HG03354 (cell line): ENCODE measurements around the gene MACROD1.

Source experiments
- ATAC-seq: cut with Tn5 transposase; IDR thresholded peaks from one replicate; pipeline ENCODE4 v1.9.1; 2021; ENCODE audit warnings: mild to moderate bottlenecking; ENCODE audit not compliant: unreplicated experiment, poor library complexity, severe bottlenecking

The MACROD1 gene

GRCh38 chr11:64097468-64098317 is 68.2 kb downstream of the MACROD1 start:
- no peak for ATAC-seq

DNA sequence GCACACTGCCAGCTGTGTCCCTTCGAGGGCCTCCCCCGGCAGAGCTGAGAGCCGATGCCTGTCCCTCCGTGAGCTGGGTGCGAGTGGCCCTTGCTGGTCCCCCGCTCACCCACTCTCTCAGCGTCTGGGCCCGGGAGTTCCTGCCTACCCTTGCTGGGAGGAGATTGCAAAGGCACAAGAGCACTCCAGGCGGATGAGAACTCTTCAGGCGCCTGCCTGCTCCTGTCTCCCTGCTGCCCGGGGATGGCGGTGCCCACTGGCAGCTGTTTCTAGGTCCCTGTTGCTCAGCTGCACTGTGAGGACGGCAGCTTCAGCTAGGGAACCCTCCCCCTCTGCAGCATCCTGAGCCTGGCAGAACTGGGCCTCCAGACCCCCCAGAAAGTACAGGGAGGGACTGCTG is 69.1 kb downstream of the MACROD1 start:
- ATAC-seq = no peak

DNA sequence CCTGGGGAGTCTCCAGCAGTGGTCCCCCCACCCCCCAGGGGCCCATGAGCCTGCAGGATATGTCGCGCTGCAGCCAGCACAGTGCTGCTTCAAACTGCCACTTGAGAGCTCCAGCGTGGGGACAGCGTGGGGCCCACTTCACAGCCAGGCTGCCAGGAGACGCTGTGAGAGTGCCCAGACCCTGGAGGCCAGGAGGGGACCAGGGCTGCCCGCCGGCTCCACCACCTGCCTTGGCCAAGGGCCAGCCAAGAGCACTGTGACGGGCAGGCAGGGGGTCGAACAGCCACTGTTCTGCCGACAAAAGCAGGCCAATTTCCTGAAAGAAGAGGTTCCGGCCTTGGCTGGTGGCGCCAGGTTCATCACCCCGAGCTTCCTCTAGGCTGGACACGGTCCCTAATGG is 70.0 kb downstream of the MACROD1 start:
- no peak for ATAC-seq

DNA sequence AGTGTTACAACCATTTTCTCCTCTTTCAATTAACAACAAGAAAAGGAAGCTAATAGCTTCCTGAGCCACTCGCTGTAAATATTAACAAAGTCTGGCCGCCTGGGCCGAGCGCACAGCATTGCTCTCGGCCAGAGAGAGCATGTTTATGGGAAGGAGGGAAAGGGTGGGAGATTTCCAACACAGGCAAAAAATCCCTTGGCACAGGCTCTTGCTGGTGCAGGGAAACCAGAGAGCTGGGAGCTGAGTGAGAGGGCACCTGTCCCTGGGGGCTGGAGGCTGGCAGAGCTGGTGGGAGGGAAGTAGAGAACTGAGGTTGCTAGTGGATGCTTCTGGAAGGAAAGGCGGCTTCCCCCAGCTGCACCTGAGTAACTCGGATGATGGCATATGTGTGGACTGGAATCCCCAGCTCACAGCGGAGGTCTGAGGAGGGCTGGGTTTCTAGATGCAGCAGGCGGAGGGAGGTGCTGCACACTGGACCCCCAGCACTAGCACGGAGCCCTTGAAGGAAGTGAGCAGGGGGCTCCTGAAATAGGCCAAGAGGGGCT is 70.6 kb downstream of the MACROD1 start:
- no peak for ATAC-seq

GRCh38 chr11:64094463-64095260 is 71.3 kb downstream of the MACROD1 start:
- ATAC-seq = no peak

- ATAC-seq = no peak
Observed at GRCh38 chr11:64093233-64094039, 72.5 kb downstream of the MACROD1 start.

GRCh38 chr11:64092761-64093136 is 73.2 kb downstream of the MACROD1 start:
- no peak for ATAC-seq

DNA sequence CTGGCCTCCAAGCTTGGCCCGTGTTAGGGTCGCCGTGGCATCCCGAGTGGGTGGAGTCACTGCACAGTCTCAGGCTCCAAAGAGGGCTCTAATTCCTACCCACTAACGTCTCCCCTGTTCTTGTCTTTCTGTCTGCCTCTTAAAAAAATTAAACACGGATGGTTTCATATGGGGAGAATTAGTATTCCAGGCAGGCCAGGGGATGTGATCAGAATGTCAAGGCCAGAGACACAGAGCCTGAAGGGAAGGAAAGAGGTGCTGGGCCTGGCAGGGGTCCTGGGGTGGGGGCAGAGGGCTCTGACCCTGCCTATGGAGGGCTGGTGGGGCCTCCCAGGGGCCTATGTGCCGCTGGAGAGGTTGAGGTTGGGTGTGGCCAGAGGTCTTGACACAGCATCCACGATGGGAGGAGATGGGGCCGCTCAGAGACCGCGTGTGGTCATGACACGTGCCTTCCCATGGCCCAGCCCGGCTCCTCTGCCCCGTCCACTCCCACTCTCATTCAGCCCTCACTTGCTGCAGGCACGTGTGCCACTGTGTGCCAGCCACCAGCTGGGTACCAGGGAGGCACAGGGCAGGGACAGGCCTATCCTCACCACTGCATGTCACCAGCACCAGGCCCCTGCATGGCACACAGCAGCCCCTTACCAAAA is 73.7 kb downstream of the MACROD1 start:
- ATAC-seq = no peak

DNA sequence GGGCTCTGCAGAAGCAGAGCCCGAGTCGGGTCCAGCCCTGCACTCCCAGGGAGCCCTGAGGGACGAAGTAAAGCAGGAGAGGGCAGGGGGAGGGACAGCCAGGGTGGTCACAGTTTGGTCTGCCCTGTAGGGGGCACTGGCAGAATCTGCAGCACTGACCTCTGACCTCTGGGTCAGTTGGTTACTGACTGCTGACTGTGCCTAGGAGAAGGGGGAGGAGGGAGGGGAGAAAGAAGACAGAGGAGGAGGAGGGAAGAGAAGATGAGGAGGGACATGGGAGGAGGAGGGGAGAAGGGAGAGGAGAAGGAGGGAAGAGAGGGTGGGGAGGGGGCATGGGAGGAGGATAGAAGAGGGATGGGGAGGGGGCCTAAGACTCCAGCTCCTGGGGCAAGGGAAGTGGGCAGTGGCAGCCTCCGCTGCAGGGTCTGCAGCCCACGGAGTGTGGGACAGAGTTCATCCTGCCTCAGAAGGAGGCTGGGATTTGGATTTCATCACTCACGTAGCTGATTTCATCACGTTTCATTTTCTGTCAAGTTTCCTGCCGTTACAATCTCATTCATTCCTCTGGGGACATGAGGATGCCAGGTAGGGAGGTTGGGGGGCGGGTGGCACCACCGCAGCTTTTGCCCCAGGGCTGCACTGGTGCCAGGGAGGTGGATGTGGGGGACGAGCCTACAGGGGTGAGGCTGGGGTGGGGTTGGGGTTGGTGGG is 75.0 kb downstream of the MACROD1 start:
- ATAC-seq = no peak

GRCh38 chr11:64089915-64090805 is 75.8 kb downstream of the MACROD1 start:
- ATAC-seq = no peak

DNA sequence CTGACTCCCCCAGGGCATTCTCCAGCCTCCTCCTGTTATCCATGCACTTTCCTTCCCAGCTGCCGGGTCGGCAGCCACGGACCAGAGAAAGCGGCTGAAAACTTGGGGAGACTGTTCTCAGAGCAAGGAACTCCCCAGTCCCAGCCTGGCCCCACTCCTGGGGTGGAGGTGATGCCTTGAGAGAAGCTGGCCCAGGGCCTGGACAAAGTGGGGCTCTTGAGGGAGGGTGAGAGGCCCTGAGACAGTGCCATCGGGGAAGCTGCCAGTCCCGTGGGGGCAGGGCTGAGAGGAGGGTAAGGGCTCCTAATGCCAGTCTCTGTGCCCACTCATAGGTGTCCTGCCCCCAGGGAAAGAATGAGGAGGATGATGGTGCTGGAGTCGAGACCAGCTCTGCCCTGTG is 76.4 kb downstream of the MACROD1 start:
- no peak for ATAC-seq

DNA sequence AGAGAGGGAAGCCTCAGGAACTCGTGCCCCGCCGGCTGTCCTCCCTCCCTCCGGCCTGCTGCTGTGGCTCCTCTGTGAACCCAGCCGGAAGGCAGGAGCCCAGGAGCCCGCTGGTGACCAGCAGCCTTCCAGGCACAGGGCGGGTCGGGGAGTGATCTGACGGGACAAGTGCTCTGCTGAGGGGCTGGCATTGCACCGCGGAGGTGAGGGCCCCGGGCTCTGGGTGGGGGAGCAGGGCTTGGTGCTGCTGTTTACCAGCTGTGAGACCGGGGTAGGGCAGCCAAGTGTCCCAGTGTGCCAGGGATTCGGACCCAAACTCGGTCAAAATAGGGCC is 76.9 kb downstream of the MACROD1 start:
- no peak for ATAC-seq

GRCh38 chr11:64088162-64089026 is 77.5 kb downstream of the MACROD1 start:
- ATAC-seq = no peak

DNA sequence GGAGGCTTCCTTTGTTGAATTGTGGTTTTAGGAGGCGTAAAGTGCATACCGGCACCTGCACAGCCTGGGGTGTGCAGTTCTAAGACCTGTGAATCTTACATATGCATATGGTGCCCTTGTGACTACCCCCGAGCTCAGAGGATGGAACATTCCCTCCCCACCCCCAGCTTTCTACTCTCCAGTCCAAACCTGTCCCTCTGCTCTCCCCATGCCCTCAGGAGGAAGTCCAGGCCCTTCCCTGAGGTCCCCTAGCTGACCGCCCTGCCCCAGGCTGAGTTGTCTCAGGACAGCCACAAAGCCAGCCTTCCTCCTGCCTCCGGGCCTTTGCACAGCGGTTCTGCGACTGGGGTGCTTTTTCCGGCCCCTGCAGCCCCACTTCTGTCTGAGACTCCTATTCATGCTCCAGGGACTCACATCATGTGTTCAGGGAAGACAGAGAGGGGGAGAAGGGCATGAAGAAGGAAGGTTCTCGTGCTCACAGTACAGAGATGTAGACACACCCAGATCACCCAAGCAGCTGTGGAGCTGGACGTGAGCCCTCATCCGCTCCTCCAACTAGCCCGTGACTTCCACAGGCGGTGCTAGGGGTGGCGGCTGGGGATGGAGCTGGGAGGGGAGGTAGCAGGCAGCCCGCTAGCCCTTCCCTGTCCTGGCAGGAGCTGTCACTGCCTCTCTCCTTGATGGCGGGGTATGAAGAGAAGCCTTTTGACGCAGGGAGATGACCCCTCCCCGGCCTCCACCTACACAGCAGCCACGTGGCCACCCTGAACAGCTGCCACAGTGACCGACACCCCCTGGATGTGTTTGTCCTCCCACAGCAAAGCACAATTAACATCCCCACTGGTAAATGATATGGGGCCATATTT is 79.4 kb downstream of the MACROD1 start:
- ATAC-seq = no peak

DNA sequence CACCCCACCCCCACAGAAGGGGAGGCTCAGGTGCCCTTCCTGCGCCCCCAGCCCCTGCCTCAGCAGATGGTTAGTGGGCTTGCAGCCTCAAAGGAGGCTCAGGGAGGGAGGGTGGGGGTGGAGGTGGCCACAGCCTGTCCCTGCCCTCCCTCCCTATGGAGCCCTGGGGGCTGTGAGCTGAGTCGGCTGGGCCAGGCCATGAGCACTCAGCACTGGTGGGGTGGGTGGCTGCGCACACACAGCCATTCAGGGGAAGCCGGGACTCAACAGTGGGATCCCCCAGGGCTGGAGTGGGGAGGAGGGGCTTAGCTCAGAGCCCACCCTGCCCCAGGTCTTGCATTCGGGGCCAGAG is 80.0 kb downstream of the MACROD1 start:
- no peak for ATAC-seq

GRCh38 chr11:64084951-64085710 is 80.8 kb downstream of the MACROD1 start:
- ATAC-seq = no peak
